HUES64 (cell line): ENCODE results near the gene FBXW7.

Experiments
- H3K27ac ChIP-seq: 2 replicates; pipeline ENCODE4 v1.7.0; 2013; ENCODE audit warnings: low read depth, low read length, inconsistent platforms
- H3K27me3 ChIP-seq: 2 replicates; pipeline ENCODE4 v1.6.1; 2013; ENCODE audit warnings: mild to moderate bottlenecking, low read length; ENCODE audit not compliant: insufficient read depth
- H3K36me3 ChIP-seq: 2 replicates; pipeline ENCODE4 v1.6.1; 2013; ENCODE audit warnings: mild to moderate bottlenecking, low read length; ENCODE audit not compliant: insufficient read depth
- H3K4me1 ChIP-seq: 2 replicates; pipeline ENCODE4 v1.6.1; 2013; ENCODE audit warnings: mild to moderate bottlenecking, low read length, moderate library complexity; ENCODE audit not compliant: insufficient read depth
- H3K4me3 ChIP-seq: 2 replicates; pipeline ENCODE4 v1.5.1; 2013; ENCODE audit warnings: mild to moderate bottlenecking, low read length, moderate library complexity
- H3K9ac ChIP-seq: 2 replicates; pipeline ENCODE4 v1.6.1; 2013; ENCODE audit warnings: mild to moderate bottlenecking, low read depth, low read length
- H3K9me3 ChIP-seq: 2 replicates; pipeline ENCODE4 v1.6.1; 2013; ENCODE audit warnings: low read depth, low read length; ENCODE audit not compliant: insufficient read depth
- WGBS: fragments of 150-250, 120-280 bp; methylation state at CpG from one replicate; pipeline ENCODE4 v1.1.7; 2013; ENCODE audit warnings: missing lambda C conversion rate; 5-methylcytosine and 5-hydroxymethylcytosine counted together

The FBXW7 gene

GRCh38 chr4:152369902-152370295 is 166.0 kb downstream of the FBXW7 start:
- Histone ChIP-seq H3K27me3 (no peaks in the 10 kb centered on the region), H3K27ac (no peak overlapping the region), H3K9ac (no peak overlapping the region), H3K4me3 (no peak overlapping the region), H3K36me3 (0 out of 2 replicates have a peak, but pooled peaks cover 3% of the 10 kb centered on the region), H3K9me3 (no peaks in the 10 kb centered on the region), H3K4me1 (no peaks in the 10 kb centered on the region)
- WGBS = no CpG with 5 or more reads among the region's 1 CpG

GRCh38 chr4:152369203-152369901 is 166.5 kb downstream of the FBXW7 start:
- Histone ChIP-seq H3K36me3 (0 out of 2 replicates have a peak, but pooled peaks cover 3% of the 10 kb centered on the region), H3K27ac (no peak overlapping the region), H3K4me1 (no peaks in the 10 kb centered on the region), H3K9me3 (no peaks in the 10 kb centered on the region), H3K9ac (no peak overlapping the region), H3K27me3 (no peaks in the 10 kb centered on the region), H3K4me3 (no peak overlapping the region)
- WGBS = 92% methylated on average over 5 of the region's 8 CpGs

GRCh38 chr4:152368001-152368400 is 167.9 kb downstream of the FBXW7 start:
- Histone ChIP-seq H3K36me3 (0 out of 2 replicates have a peak, but pooled peaks cover 3% of the 10 kb centered on the region), H3K27ac (no peak overlapping the region), H3K9me3 (no peaks in the 10 kb centered on the region), H3K4me1 (no peaks in the 10 kb centered on the region), H3K27me3 (no peaks in the 10 kb centered on the region), H3K4me3 (no peak overlapping the region), H3K9ac (no peak overlapping the region)
- WGBS = 97% methylated on average over 3 of the region's 3 CpGs

- WGBS = 96% methylated on average over 3 of the region's 3 CpGs
- H3K36me3 ChIP-seq = 0 out of 2 replicates have a peak, but pooled peaks cover 3% of the 10 kb centered on the region
- no peaks in the 10 kb centered on the region for H3K9me3 ChIP-seq
- H3K27ac ChIP-seq = no peak overlapping the region
- H3K27me3 ChIP-seq = no peaks in the 10 kb centered on the region
- no peak overlapping the region for H3K4me3 ChIP-seq
- H3K4me1 ChIP-seq = 0 out of 2 replicates have a peak, but pooled peaks cover 6% of the 10 kb centered on the region
- H3K9ac ChIP-seq = no peak overlapping the region
These were observed 171.0 kb downstream of the FBXW7 start for GRCh38 chr4:152364883-152365282.

- H3K4me1 ChIP-seq = 0 out of 2 replicates have a peak, but pooled peaks cover 6% of the 10 kb centered on the region
- H3K9ac ChIP-seq = no peak overlapping the region
- H3K27me3 ChIP-seq = no peaks in the 10 kb centered on the region
- no peak overlapping the region for H3K4me3 ChIP-seq
- H3K27ac ChIP-seq = no peak overlapping the region
- WGBS = 73% methylated on average over 1 of the region's 1 CpG
- 0 out of 2 replicates have a peak, but pooled peaks cover 3% of the 10 kb centered on the region for H3K36me3 ChIP-seq
- H3K9me3 ChIP-seq = no peaks in the 10 kb centered on the region
These were observed 171.5 kb downstream of the FBXW7 start for GRCh38 chr4:152364383-152364782.

DNA sequence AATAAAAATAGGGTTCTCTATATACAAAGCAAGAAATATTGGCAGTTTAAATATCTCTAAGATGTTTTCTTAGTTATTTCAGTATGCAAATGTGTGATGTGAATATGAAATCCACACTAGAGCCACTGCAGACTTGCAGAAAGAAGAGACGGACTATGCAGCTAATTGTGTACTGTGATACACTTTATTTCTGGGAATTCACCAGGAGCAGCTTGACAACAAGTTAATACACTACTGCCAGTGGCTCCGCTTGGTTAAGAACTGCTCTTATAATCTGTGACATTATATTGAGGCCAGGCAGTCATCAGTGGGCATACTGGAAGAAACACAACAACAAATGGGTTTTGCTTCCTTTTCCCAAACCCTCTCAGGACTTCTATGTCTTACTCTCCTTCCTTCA is 172.0 kb downstream of the FBXW7 start:
- 89% methylated on average over 2 of the region's 2 CpGs for WGBS
- H3K4me3 ChIP-seq = no peak overlapping the region
- H3K9ac ChIP-seq = no peak overlapping the region
- 0 out of 2 replicates have a peak, but pooled peaks cover 3% of the 10 kb centered on the region for H3K36me3 ChIP-seq
- no peaks in the 10 kb centered on the region for H3K27me3 ChIP-seq
- 0 out of 2 replicates have a peak, but pooled peaks cover 6% of the 10 kb centered on the region for H3K4me1 ChIP-seq
- H3K27ac ChIP-seq = no peak overlapping the region
- H3K9me3 ChIP-seq = no peaks in the 10 kb centered on the region

DNA sequence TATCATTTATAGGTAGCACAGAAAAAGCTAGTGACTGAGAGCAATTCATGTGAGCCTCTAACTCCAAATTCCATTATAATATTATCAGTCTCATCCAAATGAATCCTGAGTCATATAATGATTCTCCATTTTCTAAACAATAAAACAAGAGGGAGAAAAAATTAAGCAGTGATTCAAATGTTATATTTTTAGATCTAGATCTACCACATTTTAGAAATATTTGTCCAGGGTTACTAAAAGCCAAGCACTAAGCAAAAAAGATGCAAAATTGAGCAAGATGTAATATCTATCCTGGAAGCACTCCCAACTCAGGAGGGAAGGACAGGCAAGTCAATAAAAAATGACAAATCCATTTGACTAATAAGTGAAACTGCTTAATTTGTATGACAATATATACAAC is 172.8 kb downstream of the FBXW7 start:
- H3K36me3 ChIP-seq = 0 out of 2 replicates have a peak, but pooled peaks cover 3% of the 10 kb centered on the region
- H3K27ac ChIP-seq = no peak overlapping the region
- H3K9ac ChIP-seq = no peak overlapping the region
- no peaks in the 10 kb centered on the region for H3K9me3 ChIP-seq
- 0 out of 2 replicates have a peak, but pooled peaks cover 6% of the 10 kb centered on the region for H3K4me1 ChIP-seq
- no peaks in the 10 kb centered on the region for H3K27me3 ChIP-seq
- H3K4me3 ChIP-seq = no peak overlapping the region

- 0 out of 2 replicates have a peak, but pooled peaks cover 6% of the 10 kb centered on the region for H3K4me1 ChIP-seq
- no peak overlapping the region for H3K27ac ChIP-seq
- no peaks in the 10 kb centered on the region for H3K9me3 ChIP-seq
- H3K27me3 ChIP-seq = no peaks in the 10 kb centered on the region
- WGBS = 100% methylated on average over 1 of the region's 1 CpG
- H3K9ac ChIP-seq = no peak overlapping the region
- no peak overlapping the region for H3K4me3 ChIP-seq
- no peaks in the 10 kb centered on the region for H3K36me3 ChIP-seq
These were observed 175.9 kb downstream of the FBXW7 start for GRCh38 chr4:152360045-152360410.

DNA sequence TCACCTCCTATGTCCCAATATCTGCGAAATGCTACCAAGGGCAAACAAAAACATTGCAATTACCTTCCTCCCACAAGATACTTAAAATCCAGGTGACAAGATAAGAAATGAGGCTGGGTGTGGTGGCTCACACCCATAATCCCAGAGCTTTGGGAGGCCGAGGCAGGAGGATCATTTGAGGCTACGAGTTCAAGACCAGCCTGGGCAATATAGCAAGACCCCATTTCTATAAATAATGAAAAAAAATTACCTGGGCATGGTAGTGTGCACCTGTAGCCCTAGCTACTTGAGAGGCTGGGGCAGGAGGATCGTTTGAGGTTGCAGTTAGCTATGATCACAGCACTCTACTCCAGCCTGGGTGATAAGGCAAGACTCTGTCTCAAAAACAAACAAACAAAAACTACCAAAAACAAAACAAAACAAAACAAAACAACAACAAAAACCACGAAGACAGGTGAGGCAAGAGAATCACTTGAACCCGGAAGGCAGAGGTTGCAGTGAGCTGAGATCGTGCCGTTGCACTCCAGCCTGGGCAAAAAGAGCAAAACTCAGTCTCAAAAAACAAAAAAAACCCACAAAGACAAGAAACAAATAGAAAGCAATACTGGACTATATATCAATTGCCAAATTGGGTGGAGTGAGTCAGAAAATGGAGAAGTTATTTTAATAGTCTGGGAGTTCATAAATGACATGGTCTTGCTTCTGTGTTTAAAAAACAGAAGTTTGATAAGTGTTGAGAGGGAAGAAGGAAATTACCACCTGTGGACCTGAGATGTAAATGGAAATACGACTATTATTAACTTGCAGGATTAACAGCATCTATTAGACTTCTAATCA is 176.5 kb downstream of the FBXW7 start:
- H3K9ac ChIP-seq = no peak overlapping the region
- WGBS = 94% methylated on average over 8 of the region's 9 CpGs
- H3K9me3 ChIP-seq = no peaks in the 10 kb centered on the region
- H3K4me1 ChIP-seq = 0 out of 2 replicates have a peak, but pooled peaks cover 6% of the 10 kb centered on the region
- H3K27ac ChIP-seq = no peak overlapping the region
- H3K27me3 ChIP-seq = no peaks in the 10 kb centered on the region
- H3K4me3 ChIP-seq = no peak overlapping the region
- no peaks in the 10 kb centered on the region for H3K36me3 ChIP-seq

DNA sequence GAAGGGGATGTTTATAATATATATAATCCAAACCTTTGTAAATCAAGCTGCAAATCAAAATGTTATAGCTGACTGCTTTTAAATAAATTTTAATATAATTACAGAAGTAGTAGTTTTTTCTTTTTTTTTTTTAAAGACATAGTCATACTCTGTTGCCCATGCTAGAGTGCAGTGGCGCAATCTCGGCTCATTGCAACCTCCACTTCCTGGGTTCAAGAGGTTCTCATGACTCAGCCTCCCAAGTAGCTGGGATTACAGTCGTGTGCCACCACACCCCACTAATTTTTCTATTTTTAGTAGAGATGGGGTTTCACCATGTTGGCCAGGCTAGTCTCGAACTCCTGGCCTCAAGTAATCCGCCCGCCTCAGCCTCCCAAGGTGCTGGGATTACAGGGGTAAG is 178.7 kb downstream of the FBXW7 start:
- Histone ChIP-seq H3K27me3 (no peaks in the 10 kb centered on the region), H3K9me3 (no peaks in the 10 kb centered on the region), H3K27ac (no peak overlapping the region), H3K9ac (no peak overlapping the region), H3K36me3 (no peaks in the 10 kb centered on the region), H3K4me3 (no peak overlapping the region), H3K4me1 (peaks cover 15% of the 10 kb centered on the region)
- WGBS = 96% methylated on average over 6 of the region's 6 CpGs

- H3K27me3 ChIP-seq = no peaks in the 10 kb centered on the region
- no peaks in the 10 kb centered on the region for H3K36me3 ChIP-seq
- no peak overlapping the region for H3K4me3 ChIP-seq
- no peak overlapping the region for H3K9ac ChIP-seq
- 82% methylated on average over 1 of the region's 1 CpG for WGBS
- H3K27ac ChIP-seq = no peak overlapping the region
- H3K4me1 ChIP-seq = peaks cover 15% of the 10 kb centered on the region
- H3K9me3 ChIP-seq = no peaks in the 10 kb centered on the region
These were observed 179.4 kb downstream of the FBXW7 start for GRCh38 chr4:152356428-152357034.
